ENCODE data around the gene MBNL1. TPM values are rescaled to one million over a fixed set of nuclear protein-coding genes. Genes with fewer than 3 reads are reported as not detected.
A peak's percentile ranks its signal among the peaks of the same experiment; 100 is the strongest.

Gene MBNL1
- total RNA-seq, 1 experiment from 2014 or later: 140 TPM

- TF ChIP-seq SIN3A (IDR thresholded peaks at IDR 0.05; ENCODE audit: borderline replicate concordance, insufficient read depth, low read depth, low read length): no peak
- TF ChIP-seq TCF7L2 (IDR thresholded peaks at IDR 0.05; ENCODE audit: low read depth, low read length): no peak
- no peak for TF ChIP-seq REST (IDR thresholded peaks at IDR 0.05; ENCODE audit: insufficient read depth in 1 of 2, low read depth in 2 of 2, low read length in 1 of 2)
- TF ChIP-seq POLR2AphosphoS5 (IDR thresholded peaks at IDR 0.05; ENCODE audit: low read depth, low read length): no peak
- TF ChIP-seq CTCF (IDR thresholded peaks at IDR 0.05): no peak
- POLR2A ChIA-PET: no interaction called here
- no TSS peak for BruUV-seq (replicated peaks)
- CTCF ChIA-PET: interaction anchor here (0.6 kb wide), 1 partner anchor 1207 kb away, joined by 3 read pairs; no protein-coding TSS in a partner anchor
- in situ Hi-C loops (cut with HindIII; ENCODE audit: low pct_unique_long_range_greater_than_20kb, low sequenced_read_pairs): no loop called here
- DNase-seq (ENCODE audit: low read depth, low spot score) (no peak), ATAC-seq (peak; percentile 45; the same call in 1 of the 2 replicates)
- H3K4me1 ChIP-seq (ENCODE audit: control insufficient read depth, insufficient read depth, low read length): peaks cover 18% of the 10 kb centered on the region
- no peaks in the 10 kb centered on the region for H3K9me3 ChIP-seq (ENCODE audit: control insufficient read depth, insufficient read depth, low read depth, low read length)
- H3K4me3 ChIP-seq (ENCODE audit: low read depth in 2 of 2, low read length in 2 of 2): peak overlapping the region in 1 of 2 experiments; percentile 3; a peak in 1 of 4 replicates
- H3K27ac ChIP-seq (ENCODE audit: low read length): peak overlapping the region; percentile 55; the same call in 1 of the 2 replicates
- H3K27me3 ChIP-seq (ENCODE audit: control insufficient read depth, insufficient read depth, low read length): no peaks in the 10 kb centered on the region
- intact Hi-C loops (cut with micrococcal nuclease; ENCODE audit: unreplicated experiment): no loop called here
- no peaks in the 10 kb centered on the region for H3K36me3 ChIP-seq (ENCODE audit: control insufficient read depth, insufficient read depth, low read length)
Measured at GRCh38 chr3:152382312-152383135, 113.8 kb downstream of the MBNL1 start.

- POLR2A ChIA-PET: no interaction called here
- intact Hi-C loops (cut with micrococcal nuclease; ENCODE audit: unreplicated experiment) (no loop called here), in situ Hi-C loops (cut with HindIII; ENCODE audit: low pct_unique_long_range_greater_than_20kb, low sequenced_read_pairs) (no loop called here)
- ATAC-seq: peak; percentile 38; the same call in 1 of the 2 replicates
- no TSS peak for BruUV-seq (replicated peaks)
- peak overlapping the region; percentile 55; the same call in 1 of the 2 replicates for H3K27ac ChIP-seq (ENCODE audit: low read length)
- no peaks in the 10 kb centered on the region for H3K9me3 ChIP-seq (ENCODE audit: control insufficient read depth, insufficient read depth, low read depth, low read length)
- no peak for DNase-seq (ENCODE audit: low read depth, low spot score)
- H3K36me3 ChIP-seq (ENCODE audit: control insufficient read depth, insufficient read depth, low read length): no peaks in the 10 kb centered on the region
- H3K27me3 ChIP-seq (ENCODE audit: control insufficient read depth, insufficient read depth, low read length): no peaks in the 10 kb centered on the region
- peaks cover 18% of the 10 kb centered on the region for H3K4me1 ChIP-seq (ENCODE audit: control insufficient read depth, insufficient read depth, low read length)
- H3K4me3 ChIP-seq (ENCODE audit: low read depth in 2 of 2, low read length in 2 of 2): no peak overlapping the region
- TF ChIP-seq SIN3A (IDR thresholded peaks at IDR 0.05; ENCODE audit: borderline replicate concordance, insufficient read depth, low read depth, low read length): no peak
- no peak for TF ChIP-seq REST (IDR thresholded peaks at IDR 0.05; ENCODE audit: insufficient read depth in 1 of 2, low read depth in 2 of 2, low read length in 1 of 2)
- no peak for TF ChIP-seq TCF7L2 (IDR thresholded peaks at IDR 0.05; ENCODE audit: low read depth, low read length)
- CTCF ChIA-PET: no interaction called here
Measured at GRCh38 chr3:152383136-152383606, 114.4 kb downstream of the MBNL1 start.

Data from Panc1 (cell line).